Stomach (tissue), 4 donors: ENCODE data around the gene BTBD9.

Experiments used
- POLR2A ChIP-seq, 4 donors: fragments of 450-650 bp; IDR thresholded peaks; one replicate each; pipeline ENCODE4 v1.6.1; 2016; ENCODE audit warnings: antibody characterized with exemption in 4 of 4, control low read depth in 2 of 4, mild to moderate bottlenecking in 1 of 4, moderate library complexity in 1 of 4
- TF ChIP-seq, protein P1 (sequence below), 7 experiments: fragments of 450-650 bp in 4 of 7; fragments of 200-600 bp in 3 of 7; sonication (generic) in 3 of 7; IDR thresholded peaks; one replicate each; pipeline ENCODE4 v1.5.1; 2016 to 2019; ENCODE audit warnings: antibody characterized with exemption in 7 of 7, control low read depth in 2 of 7, mild to moderate bottlenecking in 1 of 7

- no peak for TF ChIP-seq POLR2A (IDR thresholded peaks at IDR 0.05)
- TF ChIP-seq, protein P1, sequence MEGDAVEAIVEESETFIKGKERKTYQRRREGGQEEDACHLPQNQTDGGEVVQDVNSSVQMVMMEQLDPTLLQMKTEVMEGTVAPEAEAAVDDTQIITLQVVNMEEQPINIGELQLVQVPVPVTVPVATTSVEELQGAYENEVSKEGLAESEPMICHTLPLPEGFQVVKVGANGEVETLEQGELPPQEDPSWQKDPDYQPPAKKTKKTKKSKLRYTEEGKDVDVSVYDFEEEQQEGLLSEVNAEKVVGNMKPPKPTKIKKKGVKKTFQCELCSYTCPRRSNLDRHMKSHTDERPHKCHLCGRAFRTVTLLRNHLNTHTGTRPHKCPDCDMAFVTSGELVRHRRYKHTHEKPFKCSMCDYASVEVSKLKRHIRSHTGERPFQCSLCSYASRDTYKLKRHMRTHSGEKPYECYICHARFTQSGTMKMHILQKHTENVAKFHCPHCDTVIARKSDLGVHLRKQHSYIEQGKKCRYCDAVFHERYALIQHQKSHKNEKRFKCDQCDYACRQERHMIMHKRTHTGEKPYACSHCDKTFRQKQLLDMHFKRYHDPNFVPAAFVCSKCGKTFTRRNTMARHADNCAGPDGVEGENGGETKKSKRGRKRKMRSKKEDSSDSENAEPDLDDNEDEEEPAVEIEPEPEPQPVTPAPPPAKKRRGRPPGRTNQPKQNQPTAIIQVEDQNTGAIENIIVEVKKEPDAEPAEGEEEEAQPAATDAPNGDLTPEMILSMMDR (IDR thresholded peaks at IDR 0.05) = no peak
Observed at GRCh38 chr6:38320843-38321242, 318.9 kb downstream of the BTBD9 start.
